Smooth muscle cell (in vitro differentiated cells): ENCODE measurements around the gene BCO1. TPM values are rescaled to one million over a fixed set of nuclear protein-coding genes. Genes with fewer than 3 reads are reported as not detected.

Experiments
- DNase-seq: peaks from one replicate; lab custom pipeline; 2025; ENCODE audit not compliant: unreplicated experiment; lab: John Stamatoyannopoulos, UW
- H2AFZ ChIP-seq: fragments of 200-600 bp; sonication (generic); 2 replicates; pipeline ENCODE4 v1.6.0; 2016; ENCODE audit warnings: antibody characterized with exemption, low read depth, mild to moderate bottlenecking
- H3F3A ChIP-seq: fragments of 200-600 bp; sonication (generic); 2 replicates; pipeline ENCODE4 v1.6.0; 2017; ENCODE audit warnings: antibody characterized with exemption, low read depth
- H3K27ac ChIP-seq: fragments of 200-600 bp; sonication (generic); 2 replicates; pipeline ENCODE4 v1.5.1; 2016; ENCODE audit warnings: low read depth, mild to moderate bottlenecking
- H3K27me3 ChIP-seq: fragments of 200-600 bp; sonication (generic); 2 replicates; pipeline ENCODE4 v1.6.1; 2016; ENCODE audit warnings: low read depth, mild to moderate bottlenecking
- H3K36me3 ChIP-seq: fragments of 200-600 bp; sonication (generic); 2 replicates; pipeline ENCODE4 v1.5.1; 2016; ENCODE audit warnings: low read depth
- H3K4me1 ChIP-seq: fragments of 200-600 bp; sonication (generic); 2 replicates; pipeline ENCODE4 v1.5.1; 2016; ENCODE audit warnings: low read depth
- H3K4me2 ChIP-seq: fragments of 200-600 bp; sonication (generic); 2 replicates; pipeline ENCODE4 v1.6.0; 2016; ENCODE audit warnings: mild to moderate bottlenecking
- H3K4me3 ChIP-seq: fragments of 200-600 bp; sonication (generic); 2 replicates; pipeline ENCODE4 v1.5.1; 2016; ENCODE audit warnings: mild to moderate bottlenecking
- H3K79me2 ChIP-seq: fragments of 200-600 bp; sonication (generic); 2 replicates; pipeline ENCODE4 v1.6.0; 2016; ENCODE audit warnings: low read depth, mild to moderate bottlenecking
- H3K9ac ChIP-seq: fragments of 200-600 bp; sonication (generic); 2 replicates; pipeline ENCODE4 v1.6.0; 2016; ENCODE audit warnings: low read depth
- H3K9me3 ChIP-seq: fragments of 200-600 bp; sonication (generic); replicated peaks from 2 replicates; pipeline ENCODE4 v1.5.1; 2016; ENCODE audit warnings: low read depth
- H4K20me1 ChIP-seq: fragments of 200-600 bp; sonication (generic); 2 replicates; pipeline ENCODE4 v1.6.0; 2016; ENCODE audit warnings: low read depth
- WGBS: methylation state at CpG from one replicate; pipeline ENCODE4 v1.1.7; 2016; ENCODE audit warnings: low lambda C conversion rate; 5-methylcytosine and 5-hydroxymethylcytosine counted together
- polyA plus RNA-seq: library from polyadenylated mRNA; unstranded; fragments of >200 nt; fragmentation: Nextera tagmentation; extraction: Ambion mirVana; gene quantifications from 2 replicates; pipeline ENCODE4 v1.2.1, GENCODE V29; 2016
- total RNA-seq: library from RNA; depleted of rRNA; stranded (reverse); fragments of >200 nt; gene quantifications from 2 replicates; pipeline ENCODE4 v1.2.3, GENCODE V29; 2014
- TF ChIP-seq, protein P1 (sequence below): fragments of 200-600 bp; sonication (generic); IDR thresholded peaks from 2 replicates; pipeline ENCODE4 v1.5.1; 2017; ENCODE audit warnings: borderline replicate concordance, mild to moderate bottlenecking, antibody characterized with exemption; ENCODE audit not compliant: insufficient read depth, poor library complexity, severe bottlenecking

The BCO1 gene
- total and polyA plus RNA-seq, 2 experiments from 2014 or later, result not detected

DNA sequence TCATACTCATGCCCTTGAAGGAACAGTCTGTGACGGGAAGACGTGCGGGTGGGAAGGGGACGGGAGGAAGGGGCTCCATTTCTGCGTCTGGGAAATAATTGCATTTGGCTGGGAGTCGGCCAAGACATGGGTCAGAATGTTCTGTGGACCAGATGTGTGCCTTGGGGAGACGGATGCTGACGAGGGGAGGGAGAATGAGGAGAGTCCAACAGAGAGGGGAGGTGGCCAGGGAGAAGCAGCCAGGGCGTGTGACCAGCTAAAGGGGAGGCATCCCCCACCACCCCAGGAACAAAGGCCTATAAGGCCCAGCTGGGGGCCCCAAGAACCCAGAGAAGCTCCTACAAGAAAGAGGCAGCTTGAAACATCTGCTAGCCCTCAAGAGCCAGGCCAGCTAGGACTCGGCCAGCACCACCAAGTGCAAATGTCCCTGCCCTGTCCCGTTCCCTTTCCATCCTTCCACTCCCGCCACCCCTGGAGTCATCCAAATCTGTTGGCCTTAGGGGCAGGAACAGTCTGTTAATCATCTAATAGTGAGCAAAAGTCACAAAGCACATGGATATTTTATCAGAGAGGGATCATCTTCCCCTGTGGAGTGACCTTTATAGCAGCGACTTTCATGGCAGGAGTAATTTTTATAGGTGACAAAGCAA lies 42.5 kb upstream of the BCO1 start:
- DNase-seq, result no peak
- no peaks in the 10 kb centered on the region for H3K4me1 ChIP-seq
- H4K20me1 ChIP-seq, result no peaks in the 10 kb centered on the region
- H3F3A ChIP-seq, result no peaks in the 10 kb centered on the region
- H3K4me2 ChIP-seq, result no peak overlapping the region
- H3K4me3 ChIP-seq, result no peak overlapping the region
- H3K9me3 ChIP-seq, result no peaks in the 10 kb centered on the region
- H3K9ac ChIP-seq, result no peak overlapping the region
- H2AFZ ChIP-seq, result no peak overlapping the region
- WGBS, result 95% methylated on average over 13 of the region's 13 CpGs
- H3K36me3 ChIP-seq, result no peaks in the 10 kb centered on the region
- H3K79me2 ChIP-seq, result no peaks in the 10 kb centered on the region
- TF ChIP-seq, protein P1, sequence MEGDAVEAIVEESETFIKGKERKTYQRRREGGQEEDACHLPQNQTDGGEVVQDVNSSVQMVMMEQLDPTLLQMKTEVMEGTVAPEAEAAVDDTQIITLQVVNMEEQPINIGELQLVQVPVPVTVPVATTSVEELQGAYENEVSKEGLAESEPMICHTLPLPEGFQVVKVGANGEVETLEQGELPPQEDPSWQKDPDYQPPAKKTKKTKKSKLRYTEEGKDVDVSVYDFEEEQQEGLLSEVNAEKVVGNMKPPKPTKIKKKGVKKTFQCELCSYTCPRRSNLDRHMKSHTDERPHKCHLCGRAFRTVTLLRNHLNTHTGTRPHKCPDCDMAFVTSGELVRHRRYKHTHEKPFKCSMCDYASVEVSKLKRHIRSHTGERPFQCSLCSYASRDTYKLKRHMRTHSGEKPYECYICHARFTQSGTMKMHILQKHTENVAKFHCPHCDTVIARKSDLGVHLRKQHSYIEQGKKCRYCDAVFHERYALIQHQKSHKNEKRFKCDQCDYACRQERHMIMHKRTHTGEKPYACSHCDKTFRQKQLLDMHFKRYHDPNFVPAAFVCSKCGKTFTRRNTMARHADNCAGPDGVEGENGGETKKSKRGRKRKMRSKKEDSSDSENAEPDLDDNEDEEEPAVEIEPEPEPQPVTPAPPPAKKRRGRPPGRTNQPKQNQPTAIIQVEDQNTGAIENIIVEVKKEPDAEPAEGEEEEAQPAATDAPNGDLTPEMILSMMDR, result no peak
- no peaks in the 10 kb centered on the region for H3K27me3 ChIP-seq
- no peak overlapping the region for H3K27ac ChIP-seq

DNA sequence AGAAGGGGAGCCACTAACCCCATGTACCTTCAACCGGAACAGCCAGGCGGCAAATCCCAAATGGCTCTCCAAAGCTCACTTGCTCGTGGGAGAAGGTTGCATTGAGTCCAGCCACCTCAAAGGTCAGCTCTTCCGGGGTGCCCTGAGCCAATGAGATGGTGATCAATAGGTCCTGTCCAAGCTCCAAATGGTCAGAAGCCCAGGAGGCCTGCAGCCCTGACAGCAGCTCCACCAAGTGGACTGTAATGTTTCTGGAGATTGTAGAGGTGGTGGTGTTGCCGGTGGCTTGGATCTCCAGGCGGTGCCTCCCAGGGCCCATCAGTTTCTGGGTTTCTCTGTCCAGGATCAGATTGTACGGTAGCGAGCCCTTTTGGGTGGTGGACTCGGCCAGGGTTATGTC lies 39.9 kb upstream of the BCO1 start:
- H3K4me1 ChIP-seq, result no peaks in the 10 kb centered on the region
- H3K4me3 ChIP-seq, result no peak overlapping the region
- H2AFZ ChIP-seq, result no peak overlapping the region
- TF ChIP-seq, protein P1, result peak; percentile 8
- WGBS, result 76% methylated on average over 9 of the region's 9 CpGs
- DNase-seq, result no peak
- H4K20me1 ChIP-seq, result no peaks in the 10 kb centered on the region
- H3K4me2 ChIP-seq, result no peak overlapping the region
- H3K27ac ChIP-seq, result no peak overlapping the region
- no peaks in the 10 kb centered on the region for H3K79me2 ChIP-seq
- no peak overlapping the region for H3K9ac ChIP-seq
- no peaks in the 10 kb centered on the region for H3F3A ChIP-seq
- no peaks in the 10 kb centered on the region for H3K27me3 ChIP-seq
- no peaks in the 10 kb centered on the region for H3K36me3 ChIP-seq
- H3K9me3 ChIP-seq, result no peaks in the 10 kb centered on the region

DNA sequence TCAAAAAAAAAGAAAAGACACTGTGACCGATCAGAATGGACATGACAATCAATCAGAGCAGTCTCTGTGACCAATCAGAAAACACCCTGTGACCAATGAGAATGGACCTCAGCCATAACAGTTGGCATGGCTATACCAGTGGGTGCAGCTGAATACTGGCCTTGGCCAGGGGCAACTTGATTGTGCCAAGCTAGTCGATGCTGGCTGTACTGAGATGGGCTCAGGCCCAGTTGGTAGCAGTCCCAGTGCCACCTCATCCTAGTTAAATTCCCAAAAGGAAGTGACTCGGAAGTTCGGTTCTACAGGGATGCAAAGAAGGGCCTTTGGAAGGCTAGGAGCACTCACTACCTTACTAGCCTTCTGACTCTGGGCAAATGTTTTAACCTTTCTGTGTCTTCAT lies 37.2 kb upstream of the BCO1 start:
- no peaks in the 10 kb centered on the region for H3F3A ChIP-seq
- DNase-seq, result no peak
- TF ChIP-seq, protein P1, result no peak
- H3K9ac ChIP-seq, result no peak overlapping the region
- no peaks in the 10 kb centered on the region for H3K36me3 ChIP-seq
- no peaks in the 10 kb centered on the region for H3K79me2 ChIP-seq
- H3K27ac ChIP-seq, result no peak overlapping the region
- H3K9me3 ChIP-seq, result no peaks in the 10 kb centered on the region
- no peak overlapping the region for H3K4me2 ChIP-seq
- no peak overlapping the region for H2AFZ ChIP-seq
- H3K4me1 ChIP-seq, result no peaks in the 10 kb centered on the region
- H3K4me3 ChIP-seq, result no peak overlapping the region
- no peaks in the 10 kb centered on the region for H3K27me3 ChIP-seq
- H4K20me1 ChIP-seq, result no peaks in the 10 kb centered on the region
- 87% methylated on average over 4 of the region's 4 CpGs for WGBS
